Esophagus (tissue), 2 donors: ENCODE data around the gene ZNF469. TPM values are rescaled to one million over a fixed set of nuclear protein-coding genes. Genes with fewer than 3 reads are reported as not detected.

Experiments used
- H3K27ac ChIP-seq, 2 donors: one replicate each; pipeline ENCODE4 v1.5.1; 2013; ENCODE audit warnings: low read depth in 2 of 2, mild to moderate bottlenecking in 2 of 2, inconsistent platforms in 1 of 2, low read length in 1 of 2, moderate library complexity in 1 of 2
- H3K27me3 ChIP-seq, 2 donors: one replicate each; pipeline ENCODE4 v1.6.1; 2013; ENCODE audit warnings: low read length in 2 of 2, control low read depth in 1 of 2, mild to moderate bottlenecking in 1 of 2; ENCODE audit not compliant: insufficient read depth in 2 of 2, control insufficient read depth in 1 of 2
- H3K36me3 ChIP-seq, 2 donors: one replicate each; pipeline ENCODE4 v1.6.1; 2013; ENCODE audit warnings: low read length in 1 of 2; ENCODE audit not compliant: control insufficient read depth in 2 of 2, insufficient read depth in 2 of 2
- H3K4me1 ChIP-seq, 2 donors: one replicate each; pipeline ENCODE4 v1.6.1; 2013; ENCODE audit warnings: low read length in 1 of 2; ENCODE audit not compliant: control insufficient read depth in 2 of 2, insufficient read depth in 2 of 2
- H3K4me3 ChIP-seq, 2 donors: one replicate each; pipeline ENCODE4 v1.5.1; 2013; ENCODE audit warnings: low read length in 2 of 2, mild to moderate bottlenecking in 2 of 2, low read depth in 1 of 2, moderate library complexity in 1 of 2
- H3K9me3 ChIP-seq, 2 donors: one replicate each; pipeline ENCODE4 v1.6.1; 2013; ENCODE audit warnings: mild to moderate bottlenecking in 2 of 2, low read depth in 1 of 2, low read length in 1 of 2, moderate library complexity in 1 of 2; ENCODE audit not compliant: control insufficient read depth in 2 of 2, insufficient read depth in 1 of 2
- WGBS, 2 donors: extraction: QIAGEN DNeasy Blood & Tissue Kit; methylation state at CpG; one replicate each; pipeline ENCODE4 v1.1.7; 2013; 5-methylcytosine and 5-hydroxymethylcytosine counted together
- polyA plus RNA-seq, 2 donors: library from polyadenylated mRNA; stranded (reverse); fragments of 200-250 nt; gene quantifications; one replicate each; pipeline ENCODE4 v1.2.3, GENCODE V29; 2013
- donor health status: healthy with polysubstance abuse.
- donor health status: Bipolar disorder and iron deficiency.

Gene ZNF469
- polyA plus RNA-seq, 2 donors: 0.04 to 0.06 TPM

DNA sequence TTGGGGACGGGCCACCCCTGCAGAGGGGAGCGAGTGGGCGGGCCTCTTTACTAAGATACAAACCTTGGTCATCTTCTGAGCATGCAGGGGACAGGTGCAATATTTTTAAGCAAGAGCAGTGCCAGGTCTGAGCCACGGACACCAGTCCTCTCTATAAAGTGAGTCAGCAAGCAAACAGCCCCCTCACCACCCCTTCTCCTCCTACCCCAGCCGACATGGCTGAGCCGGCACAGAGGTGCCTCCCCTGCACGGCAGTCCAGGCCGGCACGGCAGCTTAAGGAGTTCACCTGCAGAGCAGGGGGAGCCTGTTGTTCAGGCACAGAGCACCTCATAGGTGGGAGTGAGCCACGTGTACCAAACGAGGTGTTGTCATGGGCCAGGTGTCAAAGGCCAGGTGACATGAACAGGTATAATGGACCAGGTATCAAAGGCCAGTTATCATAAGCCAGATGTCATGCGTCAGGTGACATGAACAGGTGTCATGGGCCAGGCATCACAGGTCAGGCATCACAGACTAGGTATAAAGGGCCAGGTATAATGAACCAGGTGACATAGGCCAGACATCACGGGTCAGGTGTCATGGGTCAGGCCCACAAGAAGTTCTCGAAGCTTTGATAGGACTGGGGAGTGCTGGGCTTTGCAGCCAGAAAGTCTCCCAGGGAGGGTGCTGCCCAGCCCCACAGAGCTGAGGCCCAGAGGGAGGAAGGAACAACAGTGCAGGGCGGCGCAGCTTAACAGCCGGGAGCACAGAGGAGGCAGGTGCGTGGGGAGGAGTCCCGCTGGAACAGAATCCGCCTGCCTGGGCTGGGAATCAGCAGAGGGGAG lies 42.6 kb upstream of the ZNF469 start:
- Histone ChIP-seq H3K4me3 (no peak overlapping the region), H3K36me3 (peaks cover 0 to 2% of the 10 kb centered on the region in 2 donors), H3K9me3 (peaks cover 0 to 3% of the 10 kb centered on the region in 2 donors), H3K4me1 (no peaks in the 10 kb centered on the region), H3K27ac (no peak overlapping the region), H3K27me3 (no peaks in the 10 kb centered on the region)
- WGBS, 2 donors: 47% methylated on average over 20 of the region's 20 CpGs

DNA sequence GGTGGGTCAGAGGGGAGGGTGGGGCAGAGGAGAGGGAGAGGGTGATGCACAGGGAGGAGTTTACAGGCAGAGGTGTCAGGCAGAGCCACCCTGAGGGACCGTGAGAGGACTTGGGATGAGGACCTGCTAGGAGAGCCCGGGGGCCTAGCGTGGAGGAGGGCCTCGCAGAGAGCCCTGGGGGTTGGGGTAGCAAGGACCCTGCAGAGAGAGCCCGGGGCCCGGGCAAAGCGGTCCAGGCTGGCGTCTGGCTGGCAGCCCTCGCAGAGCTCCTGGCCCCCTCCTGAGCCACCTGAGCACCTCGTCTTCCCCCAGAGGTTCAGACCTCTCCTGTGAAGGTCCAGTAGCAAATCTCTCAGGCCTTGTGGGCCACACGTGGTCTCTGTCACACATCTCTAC lies 42.0 kb upstream of the ZNF469 start:
- no peaks in the 10 kb centered on the region for H3K4me1 ChIP-seq
- H3K36me3 ChIP-seq: peaks cover 0 to 1% of the 10 kb centered on the region in 2 donors
- WGBS, 2 donors: 71 to 77% methylated on average over 11 of the region's 11 CpGs
- H3K27me3 ChIP-seq: no peaks in the 10 kb centered on the region
- peaks cover 0 to 3% of the 10 kb centered on the region in 2 donors for H3K9me3 ChIP-seq
- H3K4me3 ChIP-seq: no peak overlapping the region
- no peak overlapping the region for H3K27ac ChIP-seq

DNA sequence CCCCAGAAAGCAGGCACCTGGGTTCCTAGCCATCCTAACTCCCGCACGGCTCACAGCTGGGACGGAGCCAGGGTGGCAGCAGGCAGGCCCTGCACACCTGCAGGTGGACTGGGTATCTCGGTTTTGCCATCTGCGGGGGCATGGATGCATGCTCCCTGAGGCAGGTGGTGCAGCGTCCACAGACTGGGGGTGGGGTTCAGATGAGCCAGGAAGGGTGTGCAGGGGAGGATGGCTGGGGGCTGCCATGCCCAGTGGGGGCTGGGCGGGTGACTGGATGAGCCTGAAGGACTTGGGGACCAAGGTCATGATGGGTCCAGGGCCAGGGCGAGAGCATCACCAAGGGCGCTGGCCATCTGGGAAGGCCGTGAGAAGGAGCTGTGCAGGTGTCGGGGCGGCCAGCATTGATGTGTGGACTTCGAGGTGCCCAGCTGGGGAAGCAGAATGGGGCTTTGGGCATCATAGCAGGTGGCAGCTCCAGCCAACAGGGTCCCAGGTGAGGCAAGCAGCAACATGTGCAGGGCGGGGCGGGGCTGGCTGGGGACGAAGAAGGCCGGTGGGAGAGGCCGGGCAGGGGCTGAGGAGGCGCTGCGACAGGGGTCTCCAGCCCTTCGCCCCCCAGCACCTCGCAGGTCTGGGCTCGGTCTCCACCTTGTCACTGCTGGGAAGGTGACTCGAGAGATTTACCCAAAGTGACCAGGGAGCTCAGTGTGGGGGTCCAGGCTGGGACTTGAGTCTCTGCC lies 41.0 kb upstream of the ZNF469 start:
- Histone ChIP-seq H3K36me3 (no peaks in the 10 kb centered on the region), H3K4me1 (no peaks in the 10 kb centered on the region), H3K27me3 (no peaks in the 10 kb centered on the region), H3K27ac (no peak overlapping the region), H3K4me3 (no peak overlapping the region), H3K9me3 (no peaks in the 10 kb centered on the region)
- 81 to 84% methylated on average over 23 to 24 of the region's 24 CpGs for WGBS, 2 donors

DNA sequence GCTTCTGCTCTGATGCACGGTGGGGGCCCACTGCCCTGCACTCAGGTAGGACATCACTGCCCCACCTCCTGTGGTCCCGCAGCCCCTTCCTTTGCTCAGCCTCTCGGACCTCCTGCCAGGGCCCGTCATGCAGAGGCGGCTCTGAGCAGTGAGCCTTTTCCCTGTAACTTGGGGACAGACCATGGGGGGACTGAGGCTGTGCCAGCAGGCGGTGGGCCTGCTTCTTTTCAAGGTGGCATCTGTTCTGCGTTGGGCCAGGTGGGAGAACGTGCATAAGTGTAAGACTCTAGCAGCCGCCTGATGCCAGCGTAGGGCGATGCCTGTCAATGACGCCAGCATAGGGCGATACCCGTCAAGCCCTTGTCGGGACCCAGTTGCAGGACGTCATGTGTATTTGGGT lies 40.3 kb upstream of the ZNF469 start:
- Histone ChIP-seq H3K9me3 (no peaks in the 10 kb centered on the region), H3K36me3 (no peaks in the 10 kb centered on the region), H3K4me3 (no peak overlapping the region), H3K27me3 (no peaks in the 10 kb centered on the region), H3K27ac (no peak overlapping the region), H3K4me1 (no peaks in the 10 kb centered on the region)
- 91 to 94% methylated on average over 16 of the region's 16 CpGs for WGBS, 2 donors

DNA sequence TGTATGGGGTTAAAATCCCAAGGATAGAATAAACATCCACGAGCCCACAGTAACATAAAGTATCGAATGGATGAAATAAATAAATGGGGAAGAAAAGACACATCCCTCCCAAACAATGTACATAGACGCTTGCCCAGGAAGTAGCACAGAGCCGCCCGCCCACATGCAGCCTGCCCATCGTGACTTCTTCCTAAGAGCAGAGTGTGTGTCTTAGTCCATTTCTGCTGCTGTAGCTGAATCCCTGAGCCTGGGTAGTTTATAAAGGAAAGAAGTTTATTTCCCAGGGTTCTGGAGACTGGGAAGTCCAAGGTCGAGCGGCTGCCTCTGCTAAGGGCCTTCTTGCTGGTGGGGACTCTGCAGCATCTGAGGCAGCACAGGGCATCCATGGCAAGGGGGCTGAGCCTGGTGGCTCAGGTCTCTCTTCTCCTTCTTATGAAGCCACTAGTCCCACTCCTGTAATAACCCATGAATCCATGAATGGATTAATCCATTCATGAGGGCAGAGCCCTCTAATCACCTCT lies 39.4 kb upstream of the ZNF469 start:
- Histone ChIP-seq H3K4me1 (no peaks in the 10 kb centered on the region), H3K9me3 (no peaks in the 10 kb centered on the region), H3K27me3 (no peaks in the 10 kb centered on the region)

DNA sequence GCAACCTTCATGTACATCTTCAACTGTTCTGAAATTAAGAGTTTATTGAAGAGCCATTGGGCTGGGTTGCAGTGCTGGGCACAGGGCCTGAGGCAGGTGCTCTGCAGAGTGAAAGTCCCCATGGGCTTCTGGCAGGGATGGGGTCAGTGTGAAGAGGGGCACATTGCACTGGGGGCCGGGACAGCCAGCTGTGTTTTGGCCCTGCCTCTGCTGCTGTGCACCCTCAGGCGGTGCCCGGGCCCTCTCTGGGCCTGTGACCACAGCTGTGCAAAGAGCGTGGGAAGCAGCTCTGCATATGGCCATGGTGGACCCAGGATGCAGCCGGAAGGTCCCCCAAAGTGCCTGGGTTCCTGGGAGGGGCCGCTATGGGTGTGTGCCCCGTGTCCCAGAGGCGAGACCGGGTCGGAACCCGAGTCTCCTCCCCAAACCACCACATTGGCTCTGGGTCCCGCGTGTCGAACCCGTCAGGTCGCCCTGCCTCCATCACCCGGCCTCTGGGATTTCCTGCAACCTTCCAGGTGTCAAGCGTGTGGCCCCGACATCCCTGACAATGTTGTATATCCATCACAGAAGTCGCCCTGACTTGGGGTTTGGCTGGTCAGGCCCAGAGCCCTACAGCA lies 38.2 kb upstream of the ZNF469 start:
- 91 to 93% methylated on average over 20 of the region's 20 CpGs for WGBS, 2 donors
- Histone ChIP-seq H3K4me3 (no peak overlapping the region), H3K9me3 (no peaks in the 10 kb centered on the region), H3K36me3 (no peaks in the 10 kb centered on the region), H3K4me1 (no peaks in the 10 kb centered on the region), H3K27me3 (no peaks in the 10 kb centered on the region), H3K27ac (no peak overlapping the region)

More for the DNA sequence above, 39.4 kb upstream of the ZNF469 start:
- Histone ChIP-seq H3K36me3 (no peaks in the 10 kb centered on the region), H3K4me3 (no peak overlapping the region), H3K27ac (no peak overlapping the region)
- 85 to 89% methylated on average over 8 of the region's 8 CpGs for WGBS, 2 donors

GRCh38 chr16:88345031-88345720 lies 37.6 kb upstream of the ZNF469 start:
- WGBS, 2 donors: 79 to 83% methylated on average over 18 of the region's 18 CpGs
- Histone ChIP-seq H3K36me3 (no peaks in the 10 kb centered on the region), H3K9me3 (no peaks in the 10 kb centered on the region), H3K4me3 (no peak overlapping the region), H3K27ac (no peak overlapping the region), H3K4me1 (no peaks in the 10 kb centered on the region), H3K27me3 (no peaks in the 10 kb centered on the region)

DNA sequence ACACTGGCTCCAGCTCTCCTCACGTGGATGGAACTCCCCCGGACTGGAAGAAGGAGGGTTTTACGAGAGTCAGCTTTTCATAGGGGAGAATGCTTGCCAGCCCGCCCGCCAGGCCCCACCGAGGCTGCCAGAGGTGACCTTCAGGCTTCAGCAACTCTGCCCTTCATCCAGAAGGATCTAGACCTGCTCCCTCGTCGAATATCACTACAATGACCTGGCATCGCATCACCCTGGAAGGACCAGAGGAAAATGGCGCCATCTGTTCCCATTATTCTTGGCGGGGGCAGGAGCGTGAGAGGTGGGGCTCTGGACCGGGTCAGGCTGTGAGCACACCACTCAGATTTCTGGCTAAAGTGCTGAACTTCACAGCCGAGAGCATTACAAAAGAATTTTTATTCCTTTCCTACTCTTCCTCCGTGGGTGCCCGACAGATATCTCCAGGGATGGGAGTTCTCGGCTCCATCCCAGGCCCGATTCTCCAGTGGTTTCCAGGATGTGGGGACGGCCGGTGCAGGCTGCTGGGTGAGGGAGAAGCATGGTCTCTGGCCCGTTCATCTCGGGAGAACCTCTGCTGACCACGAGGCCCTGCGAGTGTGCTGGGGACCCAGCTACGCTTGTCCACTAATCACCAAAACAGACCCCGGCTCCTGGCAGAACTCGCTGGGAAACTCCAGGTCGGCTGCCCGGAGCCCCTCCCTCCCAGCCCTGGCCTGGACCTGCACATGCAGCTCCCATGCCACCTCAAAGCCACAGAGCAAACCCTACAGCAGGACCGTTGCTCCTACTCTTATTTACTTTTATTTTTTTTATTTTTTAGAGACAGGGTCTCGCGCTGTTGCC lies 36.8 kb upstream of the ZNF469 start:
- no peak overlapping the region for H3K27ac ChIP-seq
- no peak overlapping the region for H3K4me3 ChIP-seq
- H3K4me1 ChIP-seq: no peaks in the 10 kb centered on the region
- H3K27me3 ChIP-seq: no peaks in the 10 kb centered on the region
- H3K9me3 ChIP-seq: no peaks in the 10 kb centered on the region
- 78 to 81% methylated on average over 32 of the region's 32 CpGs for WGBS, 2 donors
- H3K36me3 ChIP-seq: no peaks in the 10 kb centered on the region
